ENCODE data around the gene PHACTR3. TPM values are rescaled to one million over a fixed set of nuclear protein-coding genes. Genes with fewer than 3 reads are reported as not detected.

PHACTR3 gene
- total and polyA plus RNA-seq, 2 experiments from 2014 or later: 0.45 to 0.61 TPM

DNA sequence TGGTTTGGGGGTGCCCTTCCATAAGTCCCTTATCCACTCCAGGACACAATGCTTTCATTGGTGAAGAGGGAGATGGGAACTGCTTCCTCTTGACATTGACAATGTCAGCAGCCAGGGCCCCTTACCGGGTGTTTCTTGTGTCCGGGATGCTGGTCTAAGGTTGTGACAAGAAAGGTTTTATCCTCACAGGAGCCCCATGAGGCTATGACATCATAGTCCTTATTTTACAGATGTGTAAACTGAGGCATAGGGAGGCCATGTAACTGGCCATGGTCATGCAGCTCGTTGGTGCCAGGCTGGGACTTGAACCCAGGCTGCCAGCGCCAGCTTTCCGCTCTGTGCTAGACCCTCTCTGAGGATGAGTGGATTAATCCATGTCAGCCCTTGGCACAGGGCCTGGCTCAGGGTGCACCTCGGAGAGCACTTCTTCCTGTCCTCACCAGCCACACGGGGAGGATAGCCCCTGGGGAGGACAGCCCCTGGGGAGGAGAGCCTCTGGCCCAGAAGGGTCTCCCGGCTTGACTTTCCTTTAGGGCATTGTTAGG, 171.8 kb downstream of the PHACTR3 start:
- H3K4me1 Mint-ChIP-seq: peaks cover 2% of the 10 kb centered on the region; the same call in 1 of the 3 replicates
- Histone ChIP-seq H3K4me3 (no peak overlapping the region), H2AFZ (no peak overlapping the region), H3K4me1 (ENCODE audit: insufficient read depth) (no peaks in the 10 kb centered on the region), H3K27ac (ENCODE audit: low read depth) (no peak overlapping the region), H3F3A (replicated peaks; ENCODE audit: low read depth) (no peaks in the 10 kb centered on the region), H3K36me3 (ENCODE audit: insufficient read depth) (no peaks in the 10 kb centered on the region), H4K20me1 (replicated peaks; ENCODE audit: insufficient read depth) (no peaks in the 10 kb centered on the region), H3K4me2 (no peak overlapping the region), H3K9me2 (ENCODE audit: insufficient read depth) (no peaks in the 10 kb centered on the region), H3K79me2 (replicated peaks; ENCODE audit: insufficient read depth) (no peaks in the 10 kb centered on the region), H3K27me3 (ENCODE audit: insufficient read depth) (no peaks in the 10 kb centered on the region)
- TF ChIP-seq, protein P1, sequence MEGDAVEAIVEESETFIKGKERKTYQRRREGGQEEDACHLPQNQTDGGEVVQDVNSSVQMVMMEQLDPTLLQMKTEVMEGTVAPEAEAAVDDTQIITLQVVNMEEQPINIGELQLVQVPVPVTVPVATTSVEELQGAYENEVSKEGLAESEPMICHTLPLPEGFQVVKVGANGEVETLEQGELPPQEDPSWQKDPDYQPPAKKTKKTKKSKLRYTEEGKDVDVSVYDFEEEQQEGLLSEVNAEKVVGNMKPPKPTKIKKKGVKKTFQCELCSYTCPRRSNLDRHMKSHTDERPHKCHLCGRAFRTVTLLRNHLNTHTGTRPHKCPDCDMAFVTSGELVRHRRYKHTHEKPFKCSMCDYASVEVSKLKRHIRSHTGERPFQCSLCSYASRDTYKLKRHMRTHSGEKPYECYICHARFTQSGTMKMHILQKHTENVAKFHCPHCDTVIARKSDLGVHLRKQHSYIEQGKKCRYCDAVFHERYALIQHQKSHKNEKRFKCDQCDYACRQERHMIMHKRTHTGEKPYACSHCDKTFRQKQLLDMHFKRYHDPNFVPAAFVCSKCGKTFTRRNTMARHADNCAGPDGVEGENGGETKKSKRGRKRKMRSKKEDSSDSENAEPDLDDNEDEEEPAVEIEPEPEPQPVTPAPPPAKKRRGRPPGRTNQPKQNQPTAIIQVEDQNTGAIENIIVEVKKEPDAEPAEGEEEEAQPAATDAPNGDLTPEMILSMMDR (conservative IDR thresholded peaks at IDR 0.05; ENCODE audit: low read depth in 2 of 2): no peak
- TF ChIP-seq, protein P2, sequence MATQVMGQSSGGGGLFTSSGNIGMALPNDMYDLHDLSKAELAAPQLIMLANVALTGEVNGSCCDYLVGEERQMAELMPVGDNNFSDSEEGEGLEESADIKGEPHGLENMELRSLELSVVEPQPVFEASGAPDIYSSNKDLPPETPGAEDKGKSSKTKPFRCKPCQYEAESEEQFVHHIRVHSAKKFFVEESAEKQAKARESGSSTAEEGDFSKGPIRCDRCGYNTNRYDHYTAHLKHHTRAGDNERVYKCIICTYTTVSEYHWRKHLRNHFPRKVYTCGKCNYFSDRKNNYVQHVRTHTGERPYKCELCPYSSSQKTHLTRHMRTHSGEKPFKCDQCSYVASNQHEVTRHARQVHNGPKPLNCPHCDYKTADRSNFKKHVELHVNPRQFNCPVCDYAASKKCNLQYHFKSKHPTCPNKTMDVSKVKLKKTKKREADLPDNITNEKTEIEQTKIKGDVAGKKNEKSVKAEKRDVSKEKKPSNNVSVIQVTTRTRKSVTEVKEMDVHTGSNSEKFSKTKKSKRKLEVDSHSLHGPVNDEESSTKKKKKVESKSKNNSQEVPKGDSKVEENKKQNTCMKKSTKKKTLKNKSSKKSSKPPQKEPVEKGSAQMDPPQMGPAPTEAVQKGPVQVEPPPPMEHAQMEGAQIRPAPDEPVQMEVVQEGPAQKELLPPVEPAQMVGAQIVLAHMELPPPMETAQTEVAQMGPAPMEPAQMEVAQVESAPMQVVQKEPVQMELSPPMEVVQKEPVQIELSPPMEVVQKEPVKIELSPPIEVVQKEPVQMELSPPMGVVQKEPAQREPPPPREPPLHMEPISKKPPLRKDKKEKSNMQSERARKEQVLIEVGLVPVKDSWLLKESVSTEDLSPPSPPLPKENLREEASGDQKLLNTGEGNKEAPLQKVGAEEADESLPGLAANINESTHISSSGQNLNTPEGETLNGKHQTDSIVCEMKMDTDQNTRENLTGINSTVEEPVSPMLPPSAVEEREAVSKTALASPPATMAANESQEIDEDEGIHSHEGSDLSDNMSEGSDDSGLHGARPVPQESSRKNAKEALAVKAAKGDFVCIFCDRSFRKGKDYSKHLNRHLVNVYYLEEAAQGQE (IDR thresholded peaks at IDR 0.05; ENCODE audit: unreplicated experiment): no peak
- TF ChIP-seq, protein P3, sequence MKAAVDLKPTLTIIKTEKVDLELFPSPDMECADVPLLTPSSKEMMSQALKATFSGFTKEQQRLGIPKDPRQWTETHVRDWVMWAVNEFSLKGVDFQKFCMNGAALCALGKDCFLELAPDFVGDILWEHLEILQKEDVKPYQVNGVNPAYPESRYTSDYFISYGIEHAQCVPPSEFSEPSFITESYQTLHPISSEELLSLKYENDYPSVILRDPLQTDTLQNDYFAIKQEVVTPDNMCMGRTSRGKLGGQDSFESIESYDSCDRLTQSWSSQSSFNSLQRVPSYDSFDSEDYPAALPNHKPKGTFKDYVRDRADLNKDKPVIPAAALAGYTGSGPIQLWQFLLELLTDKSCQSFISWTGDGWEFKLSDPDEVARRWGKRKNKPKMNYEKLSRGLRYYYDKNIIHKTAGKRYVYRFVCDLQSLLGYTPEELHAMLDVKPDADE (IDR thresholded peaks at IDR 0.05): no peak
- TF ChIP-seq STAT1 (IDR thresholded peaks at IDR 0.05; ENCODE audit: unreplicated experiment): no peak
- no peak for TF ChIP-seq NANOG (IDR thresholded peaks at IDR 0.05; ENCODE audit: borderline replicate concordance)
- TF ChIP-seq, protein P4, sequence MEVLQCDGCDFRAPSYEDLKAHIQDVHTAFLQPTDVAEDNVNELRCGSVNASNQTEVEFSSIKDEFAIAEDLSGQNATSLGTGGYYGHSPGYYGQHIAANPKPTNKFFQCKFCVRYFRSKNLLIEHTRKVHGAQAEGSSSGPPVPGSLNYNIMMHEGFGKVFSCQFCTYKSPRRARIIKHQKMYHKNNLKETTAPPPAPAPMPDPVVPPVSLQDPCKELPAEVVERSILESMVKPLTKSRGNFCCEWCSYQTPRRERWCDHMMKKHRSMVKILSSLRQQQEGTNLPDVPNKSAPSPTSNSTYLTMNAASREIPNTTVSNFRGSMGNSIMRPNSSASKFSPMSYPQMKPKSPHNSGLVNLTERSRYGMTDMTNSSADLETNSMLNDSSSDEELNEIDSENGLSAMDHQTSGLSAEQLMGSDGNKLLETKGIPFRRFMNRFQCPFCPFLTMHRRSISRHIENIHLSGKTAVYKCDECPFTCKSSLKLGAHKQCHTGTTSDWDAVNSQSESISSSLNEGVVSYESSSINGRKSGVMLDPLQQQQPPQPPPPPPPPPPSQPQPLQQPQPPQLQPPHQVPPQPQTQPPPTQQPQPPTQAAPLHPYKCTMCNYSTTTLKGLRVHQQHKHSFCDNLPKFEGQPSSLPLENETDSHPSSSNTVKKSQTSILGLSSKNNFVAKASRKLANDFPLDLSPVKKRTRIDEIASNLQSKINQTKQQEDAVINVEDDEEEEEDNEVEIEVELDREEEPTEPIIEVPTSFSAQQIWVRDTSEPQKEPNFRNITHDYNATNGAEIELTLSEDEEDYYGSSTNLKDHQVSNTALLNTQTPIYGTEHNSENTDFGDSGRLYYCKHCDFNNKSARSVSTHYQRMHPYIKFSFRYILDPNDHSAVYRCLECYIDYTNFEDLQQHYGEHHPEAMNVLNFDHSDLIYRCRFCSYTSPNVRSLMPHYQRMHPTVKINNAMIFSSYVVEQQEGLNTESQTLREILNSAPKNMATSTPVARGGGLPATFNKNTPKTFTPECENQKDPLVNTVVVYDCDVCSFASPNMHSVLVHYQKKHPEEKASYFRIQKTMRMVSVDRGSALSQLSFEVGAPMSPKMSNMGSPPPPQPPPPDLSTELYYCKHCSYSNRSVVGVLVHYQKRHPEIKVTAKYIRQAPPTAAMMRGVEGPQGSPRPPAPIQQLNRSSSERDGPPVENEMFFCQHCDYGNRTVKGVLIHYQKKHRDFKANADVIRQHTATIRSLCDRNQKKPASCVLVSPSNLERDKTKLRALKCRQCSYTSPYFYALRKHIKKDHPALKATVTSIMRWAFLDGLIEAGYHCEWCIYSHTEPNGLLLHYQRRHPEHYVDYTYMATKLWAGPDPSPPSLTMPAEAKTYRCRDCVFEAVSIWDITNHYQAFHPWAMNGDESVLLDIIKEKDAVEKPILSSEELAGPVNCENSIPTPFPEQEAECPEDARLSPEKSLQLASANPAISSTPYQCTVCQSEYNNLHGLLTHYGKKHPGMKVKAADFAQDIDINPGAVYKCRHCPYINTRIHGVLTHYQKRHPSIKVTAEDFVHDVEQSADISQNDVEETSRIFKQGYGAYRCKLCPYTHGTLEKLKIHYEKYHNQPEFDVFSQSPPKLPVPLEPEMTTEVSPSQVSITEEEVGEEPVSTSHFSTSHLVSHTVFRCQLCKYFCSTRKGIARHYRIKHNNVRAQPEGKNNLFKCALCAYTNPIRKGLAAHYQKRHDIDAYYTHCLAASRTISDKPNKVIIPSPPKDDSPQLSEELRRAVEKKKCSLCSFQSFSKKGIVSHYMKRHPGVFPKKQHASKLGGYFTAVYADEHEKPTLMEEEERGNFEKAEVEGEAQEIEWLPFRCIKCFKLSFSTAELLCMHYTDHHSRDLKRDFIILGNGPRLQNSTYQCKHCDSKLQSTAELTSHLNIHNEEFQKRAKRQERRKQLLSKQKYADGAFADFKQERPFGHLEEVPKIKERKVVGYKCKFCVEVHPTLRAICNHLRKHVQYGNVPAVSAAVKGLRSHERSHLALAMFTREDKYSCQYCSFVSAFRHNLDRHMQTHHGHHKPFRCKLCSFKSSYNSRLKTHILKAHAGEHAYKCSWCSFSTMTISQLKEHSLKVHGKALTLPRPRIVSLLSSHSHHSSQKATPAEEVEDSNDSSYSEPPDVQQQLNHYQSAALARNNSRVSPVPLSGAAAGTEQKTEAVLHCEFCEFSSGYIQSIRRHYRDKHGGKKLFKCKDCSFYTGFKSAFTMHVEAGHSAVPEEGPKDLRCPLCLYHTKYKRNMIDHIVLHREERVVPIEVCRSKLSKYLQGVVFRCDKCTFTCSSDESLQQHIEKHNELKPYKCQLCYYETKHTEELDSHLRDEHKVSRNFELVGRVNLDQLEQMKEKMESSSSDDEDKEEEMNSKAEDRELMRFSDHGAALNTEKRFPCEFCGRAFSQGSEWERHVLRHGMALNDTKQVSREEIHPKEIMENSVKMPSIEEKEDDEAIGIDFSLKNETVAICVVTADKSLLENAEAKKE (CRISPR knock-in tag; IDR thresholded peaks at IDR 0.05): no peak
- TF ChIP-seq EZH2phosphoT487 (IDR thresholded peaks at IDR 0.05; ENCODE audit: unreplicated experiment): no peak
- TF ChIP-seq CREB1 (CRISPR knock-in tag; IDR thresholded peaks at IDR 0.05; ENCODE audit: low read depth): no peak
- TF ChIP-seq ZNF331 (CRISPR knock-in tag; IDR thresholded peaks at IDR 0.05; ENCODE audit: low read depth): no peak
- TF ChIP-seq EZH2 (IDR thresholded peaks at IDR 0.05; ENCODE audit: low read depth, unreplicated experiment): no peak
- no peak for TF ChIP-seq ZNF114 (CRISPR knock-in tag; IDR thresholded peaks at IDR 0.05)
- TF ChIP-seq POLR2AphosphoS5 (IDR thresholded peaks at IDR 0.05; ENCODE audit: low read depth): no peak
- TF ChIP-seq JUNB (IDR thresholded peaks at IDR 0.05; ENCODE audit: unreplicated experiment): no peak
- no peak overlapping the region for H3K4me3 Mint-ChIP-seq
- DNase-seq (ENCODE audit: low spot score): no peak
- ATAC-seq: no peak
- H3K27ac Mint-ChIP-seq: no peak overlapping the region
- H3K36me3 Mint-ChIP-seq (ENCODE audit: low read depth): no peaks in the 10 kb centered on the region
- H3K9me3 Mint-ChIP-seq: no peaks in the 10 kb centered on the region; the same call in 2 of the 3 replicates
- peaks cover 4% of the 10 kb centered on the region for H3K27me3 Mint-ChIP-seq (ENCODE audit: insufficient read depth, low read depth, poor library complexity)
